Measurements from ENCODE around the gene MANSC1.

The MANSC1 gene

DNA sequence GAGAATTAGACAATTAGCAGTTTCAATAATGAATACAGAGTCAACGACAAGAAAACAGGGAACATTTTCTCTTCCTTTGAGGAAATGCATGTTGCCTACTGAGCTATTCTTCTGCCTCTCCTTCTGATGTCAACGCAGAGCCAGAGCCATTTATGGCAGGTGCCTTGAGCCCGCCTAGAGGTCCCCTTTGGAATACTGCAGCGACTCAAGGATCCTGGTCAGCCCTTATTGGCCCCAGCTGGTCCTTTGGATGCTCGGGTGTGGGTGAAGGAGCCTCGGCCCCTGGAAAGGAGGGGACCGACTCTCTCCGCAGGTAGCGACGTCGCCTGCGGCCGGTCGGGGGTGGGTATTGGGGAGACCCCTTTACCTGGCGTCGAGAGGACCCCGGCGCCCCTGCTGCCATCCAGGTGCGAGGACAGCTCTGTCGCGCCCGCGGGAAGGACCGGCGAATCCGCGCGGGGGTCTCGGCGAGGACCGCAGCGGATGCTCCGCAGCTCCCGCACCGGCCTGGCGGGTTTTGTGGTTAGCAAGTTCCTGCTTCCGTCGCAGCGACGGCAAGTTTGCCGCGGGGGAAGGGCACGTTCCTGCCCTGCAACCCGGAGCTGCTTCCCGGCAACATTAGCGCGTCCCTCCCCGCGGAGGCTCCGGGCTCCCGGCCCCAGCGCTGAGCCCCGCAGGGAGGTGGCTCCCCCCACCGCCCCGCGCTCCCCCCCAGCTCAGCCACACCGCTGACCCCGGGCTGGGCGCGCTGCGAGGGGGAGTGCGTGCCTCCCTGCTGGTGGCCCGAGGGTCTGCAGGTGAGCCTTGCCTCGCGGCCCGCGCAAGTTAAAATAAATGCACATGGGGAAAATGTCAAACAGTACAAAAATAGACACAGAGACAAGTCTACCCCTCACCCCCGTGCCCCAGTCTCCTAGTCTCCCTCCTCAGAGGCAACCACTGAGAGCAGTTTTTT lies at the start of gene MANSC1:
MANSC1 (minus strand) TSS at position 532 of the 955 bp plus-strand sequence. CDS start 6,928 bp downstream, outside the sequence.
- H3K4me3 ChIP-seq (ENCODE audit: low read depth, low read length): peak within 1 kb of the TSS; percentile 39
- peak; percentile 70 for DNase-seq (ENCODE audit: low read depth)
- TF ChIP-seq, protein P1, sequence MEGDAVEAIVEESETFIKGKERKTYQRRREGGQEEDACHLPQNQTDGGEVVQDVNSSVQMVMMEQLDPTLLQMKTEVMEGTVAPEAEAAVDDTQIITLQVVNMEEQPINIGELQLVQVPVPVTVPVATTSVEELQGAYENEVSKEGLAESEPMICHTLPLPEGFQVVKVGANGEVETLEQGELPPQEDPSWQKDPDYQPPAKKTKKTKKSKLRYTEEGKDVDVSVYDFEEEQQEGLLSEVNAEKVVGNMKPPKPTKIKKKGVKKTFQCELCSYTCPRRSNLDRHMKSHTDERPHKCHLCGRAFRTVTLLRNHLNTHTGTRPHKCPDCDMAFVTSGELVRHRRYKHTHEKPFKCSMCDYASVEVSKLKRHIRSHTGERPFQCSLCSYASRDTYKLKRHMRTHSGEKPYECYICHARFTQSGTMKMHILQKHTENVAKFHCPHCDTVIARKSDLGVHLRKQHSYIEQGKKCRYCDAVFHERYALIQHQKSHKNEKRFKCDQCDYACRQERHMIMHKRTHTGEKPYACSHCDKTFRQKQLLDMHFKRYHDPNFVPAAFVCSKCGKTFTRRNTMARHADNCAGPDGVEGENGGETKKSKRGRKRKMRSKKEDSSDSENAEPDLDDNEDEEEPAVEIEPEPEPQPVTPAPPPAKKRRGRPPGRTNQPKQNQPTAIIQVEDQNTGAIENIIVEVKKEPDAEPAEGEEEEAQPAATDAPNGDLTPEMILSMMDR (IDR thresholded peaks at IDR 0.05; ENCODE audit: low read depth, low read length): peak; percentile 30
- TF ChIP-seq POLR2A (IDR thresholded peaks at IDR 0.05; ENCODE audit: extremely low read depth, insufficient read length): no peak
- TF ChIP-seq, protein P2, sequence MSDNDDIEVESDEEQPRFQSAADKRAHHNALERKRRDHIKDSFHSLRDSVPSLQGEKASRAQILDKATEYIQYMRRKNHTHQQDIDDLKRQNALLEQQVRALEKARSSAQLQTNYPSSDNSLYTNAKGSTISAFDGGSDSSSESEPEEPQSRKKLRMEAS (IDR thresholded peaks at IDR 0.05; ENCODE audit: low read depth, low read length): 0 out of 2 replicates have a peak, but pooled peaks have one; percentile 27
- TF ChIP-seq MYC (IDR thresholded peaks at IDR 0.05; ENCODE audit: low read depth, low read length): peak; percentile 16; the same call in 1 of the 2 replicates

DNA sequence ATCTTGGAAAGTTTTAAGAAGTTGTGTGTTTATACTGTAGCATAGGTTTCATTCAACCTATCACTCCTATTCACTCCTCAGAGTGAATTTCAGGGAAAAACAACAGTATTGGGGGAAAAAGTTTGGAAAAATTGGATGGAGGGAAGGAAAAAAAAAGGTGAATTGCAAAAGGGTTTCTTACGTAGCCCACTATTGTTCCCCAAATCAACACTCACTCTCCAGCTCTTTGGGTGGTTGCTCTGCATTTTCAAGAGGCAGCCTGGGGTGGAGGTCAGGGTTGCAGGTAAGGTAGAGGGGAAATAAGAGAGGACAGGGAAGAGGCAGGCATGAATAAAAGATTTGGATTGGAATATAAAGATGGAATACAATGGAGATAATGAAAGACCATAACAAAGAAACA lies 49.1 kb upstream of the MANSC1 start:
- DNase-seq (ENCODE audit: low read depth): no peak
- no peak overlapping the region for H3K4me3 ChIP-seq (ENCODE audit: low read depth, low read length)
- TF ChIP-seq, protein P1 (IDR thresholded peaks at IDR 0.05; ENCODE audit: low read depth, low read length): no peak
- TF ChIP-seq POLR2A (IDR thresholded peaks at IDR 0.05; ENCODE audit: extremely low read depth, insufficient read length): no peak

DNA sequence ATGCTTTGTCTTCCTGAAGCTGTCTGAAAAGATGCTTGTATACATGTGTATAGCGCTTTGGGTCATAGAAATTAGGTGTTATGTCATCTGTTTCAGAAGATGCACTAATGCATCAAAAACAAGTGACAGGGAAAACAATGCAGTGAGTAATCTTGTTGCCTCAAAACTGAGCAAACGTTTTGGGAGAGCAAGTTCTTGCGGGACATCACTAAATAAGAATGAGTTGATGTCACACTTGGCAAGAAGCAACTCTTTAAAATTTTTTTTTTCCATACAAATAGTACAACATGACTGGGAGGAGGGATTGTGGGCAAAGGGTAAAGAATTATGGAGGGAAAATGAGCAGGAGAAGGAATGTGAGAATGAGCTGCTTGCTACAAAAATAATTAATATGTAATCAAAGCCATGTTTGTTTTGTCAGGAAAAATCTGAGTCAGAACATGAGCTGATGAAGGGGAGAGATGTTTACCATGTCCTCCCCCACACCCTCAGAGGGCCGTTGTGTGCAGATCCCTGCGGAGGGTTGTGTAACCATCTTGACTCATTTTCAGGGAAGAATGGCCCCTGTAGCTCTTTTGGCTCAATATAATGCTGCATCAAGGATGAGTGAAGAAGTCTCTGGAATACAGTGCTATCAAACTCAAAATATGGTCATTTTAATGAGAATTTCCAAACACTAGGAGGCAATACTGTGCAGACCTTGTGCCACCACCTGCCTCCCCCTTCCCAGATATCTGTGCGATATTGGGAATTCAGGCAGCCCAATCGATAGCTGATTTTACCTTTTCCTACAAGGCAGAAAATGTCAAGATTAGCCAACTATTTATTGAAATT lies 48.2 kb upstream of the MANSC1 start:
- no peak overlapping the region for H3K4me3 ChIP-seq (ENCODE audit: low read depth, low read length)
- TF ChIP-seq MYC (IDR thresholded peaks at IDR 0.05; ENCODE audit: low read depth, low read length) (no peak), POLR2A (IDR thresholded peaks at IDR 0.05; ENCODE audit: extremely low read depth, insufficient read length) (no peak)
- TF ChIP-seq, protein P1 (IDR thresholded peaks at IDR 0.05; ENCODE audit: low read depth, low read length): no peak
- TF ChIP-seq, protein P2 (IDR thresholded peaks at IDR 0.05; ENCODE audit: low read depth, low read length): no peak
- DNase-seq (ENCODE audit: low read depth): peak; percentile 83

DNA sequence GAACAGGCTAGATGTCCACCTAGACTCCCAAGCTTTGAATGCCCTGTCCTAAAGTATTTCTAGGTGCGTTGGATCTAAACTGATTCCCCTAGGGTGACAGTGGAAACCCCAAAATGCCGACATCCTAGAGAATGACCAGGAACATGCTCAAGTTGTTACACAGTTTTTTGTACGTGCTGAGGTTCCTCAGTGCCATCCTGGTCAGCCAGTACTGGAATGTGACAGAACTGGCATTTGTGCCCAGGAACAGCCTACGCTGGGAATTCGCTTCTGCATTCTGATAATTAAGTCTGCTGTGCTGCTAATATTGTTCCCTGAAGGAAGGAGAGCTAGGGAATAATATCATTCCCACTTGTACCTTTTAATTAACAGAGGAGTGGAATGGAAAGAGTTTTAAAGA lies 47.1 kb upstream of the MANSC1 start:
- no peak for DNase-seq (ENCODE audit: low read depth)
- H3K4me3 ChIP-seq (ENCODE audit: low read depth, low read length): no peak overlapping the region
- TF ChIP-seq, protein P2 (IDR thresholded peaks at IDR 0.05; ENCODE audit: low read depth, low read length): no peak
- TF ChIP-seq MYC (IDR thresholded peaks at IDR 0.05; ENCODE audit: low read depth, low read length): no peak
- TF ChIP-seq, protein P1 (IDR thresholded peaks at IDR 0.05; ENCODE audit: low read depth, low read length): no peak
- TF ChIP-seq POLR2A (IDR thresholded peaks at IDR 0.05; ENCODE audit: extremely low read depth, insufficient read length): no peak

DNA sequence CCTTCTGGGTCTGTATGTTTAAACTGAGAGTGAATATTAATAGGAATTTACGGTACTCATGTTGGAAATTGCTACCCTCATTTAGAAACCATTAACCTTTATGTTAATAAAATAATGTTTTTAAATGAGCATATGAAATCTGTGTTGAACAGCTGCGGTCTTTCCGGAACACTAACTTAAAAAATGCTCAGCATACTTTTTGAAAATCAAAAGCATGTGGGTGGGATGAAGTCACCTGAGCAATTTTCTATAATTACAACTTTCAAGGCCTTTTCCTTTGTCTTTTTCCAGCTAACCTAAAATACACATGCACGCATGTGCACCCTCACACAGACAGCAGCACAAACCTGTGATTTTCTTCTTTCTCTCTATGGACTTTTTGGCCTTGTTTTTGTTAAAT lies 46.7 kb upstream of the MANSC1 start:
- DNase-seq (ENCODE audit: low read depth): no peak
- TF ChIP-seq MYC (IDR thresholded peaks at IDR 0.05; ENCODE audit: low read depth, low read length) (no peak), POLR2A (IDR thresholded peaks at IDR 0.05; ENCODE audit: extremely low read depth, insufficient read length) (no peak)
- TF ChIP-seq, protein P1 (IDR thresholded peaks at IDR 0.05; ENCODE audit: low read depth, low read length): no peak
- TF ChIP-seq, protein P2 (IDR thresholded peaks at IDR 0.05; ENCODE audit: low read depth, low read length): no peak

More for the DNA sequence above, 46.7 kb upstream of the MANSC1 start:
- no peak overlapping the region for H3K4me3 ChIP-seq (ENCODE audit: low read depth, low read length)

All from NB4 (cell line).